Naive thymus-derived CD4-positive, alpha-beta T cell (primary cell): ENCODE measurements around the gene TOPBP1. TPM values are rescaled to one million over a fixed set of nuclear protein-coding genes. Genes with fewer than 3 reads are reported as not detected.
"Not testable (repeated sequence)": the region's sequence is repeated elsewhere in the genome, so short reads cannot be mapped to it uniquely, and the experiment has no call there.

Source experiments
- ATAC-seq: fragments of 150-1000 bp; cut with Tn5 transposase; 2 replicates; pipeline ENCODE4 v1.10.0; 2021; ENCODE audit warnings: mild to moderate bottlenecking, moderate library complexity
- CTCF ChIA-PET: fragments of 350-600 bp; sonication (Branson Sonifier 250); formaldehyde crosslinking; loops from one replicate; lab custom pipeline; 2021; ENCODE audit warnings: antibody characterized with exemption; lab: Charles Lee
- POLR2A ChIA-PET: fragments of 350-600 bp; sonication (Branson Sonifier 250); formaldehyde crosslinking; loops from one replicate; lab custom pipeline; 2021; ENCODE audit warnings: antibody characterized with exemption, inconsistent platforms; lab: Charles Lee
- DNase-seq, 9 donors: peaks; one replicate each; pipeline versions ENCODE4 v3.0.0 to v3.0.0-alpha.2; 2020 to 2022; ENCODE audit warnings: mixed read lengths in 1 of 9
- H3K27ac ChIP-seq: one replicate; pipeline ENCODE4 v1.7.0; 2013; ENCODE audit warnings: mild to moderate bottlenecking, low read depth, low read length, moderate library complexity
- H3K27me3 ChIP-seq, 2 donors: one replicate each; pipeline ENCODE4 v1.7.0; 2013; ENCODE audit warnings: low read length in 2 of 2, mild to moderate bottlenecking in 2 of 2, moderate library complexity in 2 of 2; ENCODE audit not compliant: control insufficient read depth in 2 of 2, insufficient read depth in 2 of 2
- H3K36me3 ChIP-seq, 3 experiments: 1 replicate in 2 of 3; 2 replicates in 1 of 3; pipeline ENCODE4 v1.7.0; 2013; ENCODE audit warnings: low read length in 3 of 3, mild to moderate bottlenecking in 3 of 3, moderate library complexity in 1 of 3; ENCODE audit not compliant: insufficient read depth in 3 of 3, control insufficient read depth in 2 of 3
- H3K4me1 ChIP-seq, 2 donors: one replicate each; pipeline ENCODE4 v1.7.0; 2013; ENCODE audit warnings: low read length in 2 of 2, mild to moderate bottlenecking in 2 of 2, moderate library complexity in 1 of 2; ENCODE audit not compliant: control insufficient read depth in 2 of 2, insufficient read depth in 2 of 2
- H3K4me3 ChIP-seq: 2 replicates; pipeline ENCODE4 v1.7.0; 2013; ENCODE audit warnings: mild to moderate bottlenecking, low read length
- H3K9me3 ChIP-seq, 3 experiments: 1 replicate in 2 of 3; 2 replicates in 1 of 3; pipeline ENCODE4 v1.7.0; 2013; ENCODE audit warnings: low read length in 3 of 3; ENCODE audit not compliant: control insufficient read depth in 2 of 3
- H3K27ac Mint-ChIP-seq, 9 donors: one replicate each; pipeline ENCODE4 v1.8.0; 2020 to 2022; ENCODE audit warnings: mixed read lengths in 9 of 9, mild to moderate bottlenecking in 8 of 9, moderate library complexity in 5 of 9, inconsistent platforms in 2 of 9
- H3K27me3 Mint-ChIP-seq, 5 donors: one replicate each; pipeline ENCODE4 v1.8.0; 2021 to 2022; ENCODE audit warnings: mixed read lengths in 5 of 5, mild to moderate bottlenecking in 1 of 5
- H3K36me3 Mint-ChIP-seq, 5 donors: one replicate each; pipeline ENCODE4 v1.8.0; 2020 to 2022; ENCODE audit warnings: mixed read lengths in 5 of 5, mild to moderate bottlenecking in 3 of 5, inconsistent platforms in 1 of 5
- H3K4me1 Mint-ChIP-seq, 7 donors: one replicate each; pipeline ENCODE4 v1.8.0; 2020 to 2022; ENCODE audit warnings: mixed read lengths in 7 of 7, mild to moderate bottlenecking in 3 of 7, inconsistent platforms in 1 of 7
- H3K4me3 Mint-ChIP-seq, 10 donors: one replicate each; pipeline ENCODE4 v1.8.0; 2020 to 2022; ENCODE audit warnings: mild to moderate bottlenecking in 10 of 10, mixed read lengths in 10 of 10, moderate library complexity in 6 of 10, inconsistent platforms in 2 of 10
- H3K9me3 Mint-ChIP-seq, 11 donors: one replicate each; pipeline ENCODE4 v1.8.0; 2020 to 2022; ENCODE audit warnings: mixed read lengths in 11 of 11, mild to moderate bottlenecking in 4 of 11, inconsistent platforms in 1 of 11, moderate library complexity in 1 of 11
- intact Hi-C, 2 donors: fragments of 100-400 bp; cut with micrococcal nuclease; formaldehyde crosslinking; loops; one replicate each; pipeline ENCODE4 v1.15.1; 2023
- polyA plus RNA-seq, 2 donors: library from polyadenylated mRNA; unstranded; fragments of 300-500 nt; fragmentation: Illumina TruSeq; gene quantifications; one replicate each; pipeline ENCODE4 v1.2.3, GENCODE V29; 2021
- total RNA-seq, 6 experiments: library from RNA in 5 of 6; stranded (reverse) in 5 of 6; gene quantifications; 1 replicate in 5 of 6; 2 replicates in 1 of 6; pipeline ENCODE4 v1.2.3 and lab custom pipeline; 2021 to 2026

TOPBP1 gene
- total and polyA plus RNA-seq, 7 experiments from 2014 or later = 5.2 to 73.8 (median 28.7) TPM

DNA sequence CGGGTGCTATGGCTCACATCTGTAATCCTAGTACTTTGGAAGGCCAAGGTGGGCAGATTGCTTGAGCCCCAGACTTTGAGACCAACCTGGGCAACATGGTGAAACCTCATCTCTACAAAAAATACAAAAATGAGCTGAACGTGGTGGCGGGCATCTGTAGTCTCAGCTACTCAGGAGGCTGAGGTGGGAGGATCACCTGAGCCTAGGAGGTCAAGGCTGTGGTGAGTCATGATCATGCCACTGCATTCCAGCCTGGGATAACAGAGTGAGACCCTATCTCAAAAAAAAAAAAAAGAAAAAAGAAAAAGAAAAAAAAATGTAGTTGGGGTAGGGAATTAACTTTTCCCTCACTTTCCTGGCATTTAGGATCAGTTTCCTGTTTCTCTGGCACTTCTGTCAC lies 3.4 kb upstream of the TOPBP1 start:
- POLR2A ChIA-PET, H3K27me3 ChIP-seq, H3K27me3 Mint-ChIP-seq, ATAC-seq, H3K27ac Mint-ChIP-seq, H3K9me3 ChIP-seq, H3K36me3 Mint-ChIP-seq, H3K4me3 Mint-ChIP-seq, H3K36me3 ChIP-seq, H3K9me3 Mint-ChIP-seq, H3K4me3 ChIP-seq, DNase-seq, H3K27ac ChIP-seq, CTCF ChIA-PET: not testable (repeated sequence)
- H3K4me1 ChIP-seq = peaks cover 8 to 22% of the 10 kb centered on the region in 2 donors
- peaks cover 17 to 37% (median 34%) of the 10 kb centered on the region in 7 donors for H3K4me1 Mint-ChIP-seq
- intact Hi-C loops = loop anchor here in 1 of 2 donors (10.0 kb wide), 1 partner anchor 1250 kb away; the partner anchor contains the start of gene DNAJC13

DNA sequence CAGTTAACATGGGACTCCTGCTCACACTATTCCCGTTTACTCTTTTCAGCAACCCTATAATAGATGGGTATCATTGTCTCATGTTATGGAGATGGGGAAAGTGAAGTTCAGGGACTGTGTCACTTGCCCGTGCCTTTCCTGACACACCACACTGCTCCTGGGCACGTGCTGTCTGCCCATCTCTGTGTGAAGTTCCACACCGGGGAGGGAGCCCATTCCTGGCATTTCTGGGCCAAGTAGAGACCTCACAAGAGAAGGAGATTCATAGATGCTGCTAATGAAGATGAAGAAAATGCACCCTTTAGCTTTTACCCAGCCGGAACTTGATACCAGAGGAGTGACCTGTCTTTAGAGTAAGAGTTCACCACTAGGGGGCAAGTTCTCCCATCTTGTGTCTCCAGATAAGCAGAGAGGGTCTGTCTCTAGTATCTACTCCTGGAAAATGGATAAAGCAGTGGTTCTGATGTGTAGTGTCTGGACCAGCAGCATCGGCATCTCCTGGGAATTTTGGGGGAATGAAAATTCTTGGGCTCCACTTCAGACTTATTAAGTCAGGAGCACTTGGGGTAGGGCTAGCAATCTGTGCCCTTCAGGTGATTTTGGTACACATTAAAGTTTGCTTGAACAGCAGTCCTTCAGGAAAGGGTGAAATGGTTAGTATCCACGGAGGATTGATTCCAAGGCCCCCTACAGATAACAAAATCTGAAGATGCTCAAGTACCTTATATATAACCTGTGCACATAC lies 2.0 kb upstream of the TOPBP1 start:
- ChIA-PET POLR2A (no interaction called here), CTCF (interaction anchor here (0.8 kb wide), 1 partner anchor 265 kb away, joined by 3 read pairs; no protein-coding TSS in a partner anchor)
- peak in 8 of 9 donors; percentile 23 to 60 (median 52) for DNase-seq
- peak overlapping the region; percentile 39 for H3K27ac ChIP-seq
- peaks cover 0 to 11% (median 6%) of the 10 kb centered on the region in 5 donors for H3K36me3 Mint-ChIP-seq
- no peaks in the 10 kb centered on the region for H3K27me3 Mint-ChIP-seq
- peak; percentile 64 for ATAC-seq
- peak overlapping the region; percentile 1 to 96 (median 64) for H3K4me3 Mint-ChIP-seq
- peak overlapping the region in 8 of 9 donors; percentile 39 to 97 (median 82) for H3K27ac Mint-ChIP-seq
- no peaks in the 10 kb centered on the region for H3K27me3 ChIP-seq
- H3K4me1 ChIP-seq = peaks cover 8 to 25% of the 10 kb centered on the region in 2 donors
- H3K9me3 Mint-ChIP-seq = no peaks in the 10 kb centered on the region
- H3K4me1 Mint-ChIP-seq = peaks cover 30 to 51% (median 46%) of the 10 kb centered on the region in 7 donors
- intact Hi-C loops = loop anchor here (2.0 to 10.0 kb wide), 7 partner anchors 156 to 1249 kb away; partner anchors contain the start of genes DNAJC13 (in 2 of the 2) and ANAPC13 (in 1 of the 2)
- no peak overlapping the region for H3K4me3 ChIP-seq
- H3K9me3 ChIP-seq = no peaks in the 10 kb centered on the region
- no peaks in the 10 kb centered on the region for H3K36me3 ChIP-seq

DNA sequence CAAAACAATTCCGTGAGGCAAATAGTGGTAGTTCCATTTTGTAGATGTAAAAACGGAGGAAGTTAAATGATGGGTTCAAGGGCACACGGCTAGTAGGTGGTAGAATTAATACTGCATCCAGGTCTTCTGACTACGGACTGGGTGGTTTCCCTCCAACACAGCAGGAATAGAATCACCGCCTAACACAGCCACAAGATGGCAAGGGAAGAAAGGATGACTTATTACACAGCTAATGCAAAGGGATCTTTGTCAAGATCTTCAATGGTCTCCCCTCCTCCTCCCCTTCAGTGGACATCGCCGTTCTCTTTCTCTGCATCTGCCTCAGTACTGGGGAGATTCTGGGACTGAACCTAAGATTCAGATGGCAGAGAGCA lies 524 bp upstream of the TOPBP1 start:
- POLR2A ChIA-PET = interaction anchor here (0.6 to 2.1 kb wide), 4 partner anchors 25 to 209 kb away, joined by 3 to 17 read pairs (median 4); partner anchors contain the start of gene CDV3
- Mint-ChIP-seq H3K9me3 (no peaks in the 10 kb centered on the region), H3K4me1 (peaks cover 30 to 53% (median 46%) of the 10 kb centered on the region in 7 donors), H3K36me3 (peaks cover 0 to 14% (median 8%) of the 10 kb centered on the region in 5 donors), H3K27me3 (no peaks in the 10 kb centered on the region), H3K4me3 (peak overlapping the region; percentile 90 to 99 (median 97)), H3K27ac (peak overlapping the region; percentile 93 to 99 (median 97))
- peaks cover 8 to 25% of the 10 kb centered on the region in 2 donors for H3K4me1 ChIP-seq
- H3K9me3 ChIP-seq = no peaks in the 10 kb centered on the region
- intact Hi-C loops = loop anchor here (1.0 to 10.0 kb wide), 12 partner anchors 89 to 1247 kb away; partner anchors contain the start of genes DNAJC13 (in 2 of the 2), NPHP3 (in 2 of the 2), SRPRB (in 2 of the 2) and ANAPC13 (in 1 of the 2)
- CTCF ChIA-PET = interaction anchor here (1.0 kb wide), 1 partner anchor 88 kb away, joined by 3 read pairs; no protein-coding TSS in a partner anchor
- DNase-seq (peak in 2 of 9 donors; percentile 26 to 34), ATAC-seq (peak; percentile 55)
- H3K4me3 ChIP-seq = peak overlapping the region; percentile 80
- H3K27me3 ChIP-seq = no peaks in the 10 kb centered on the region
- peak overlapping the region; percentile 79 for H3K27ac ChIP-seq
- H3K36me3 ChIP-seq = peaks cover 0 to 7% (median 5%) of the 10 kb centered on the region in 3 experiments

DNA sequence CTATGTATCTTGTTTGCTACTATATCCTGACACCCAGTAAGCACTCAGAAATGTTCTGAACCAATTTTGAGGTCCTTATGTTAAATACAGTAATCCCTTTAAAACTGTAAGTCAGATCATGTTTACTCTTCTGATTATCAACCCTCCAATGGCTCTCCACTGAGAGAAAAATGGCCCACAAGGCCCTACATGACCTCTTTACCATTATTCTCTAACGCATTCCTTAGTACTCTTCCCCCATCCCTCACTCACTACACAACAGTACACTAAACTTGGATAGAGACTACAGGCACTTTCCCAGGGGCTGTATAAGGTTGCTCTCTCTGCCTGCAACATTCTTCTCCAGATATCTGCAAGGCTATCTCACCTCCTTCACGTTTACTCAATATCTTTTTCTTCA lies 1.9 kb downstream of the TOPBP1 start:
- peaks cover 30 to 53% (median 47%) of the 10 kb centered on the region in 7 donors for H3K4me1 Mint-ChIP-seq
- intact Hi-C loops = loop anchor here (5.0 to 10.0 kb wide), 5 partner anchors 153 to 1245 kb away; partner anchors contain the start of gene DNAJC13 (in 2 of the 2)
- POLR2A ChIA-PET = no interaction called here

GRCh38 chr3:133655731-133656515 lies 5.8 kb downstream of the TOPBP1 start:
- H3K9me3 Mint-ChIP-seq = no peaks in the 10 kb centered on the region
- Histone ChIP-seq H3K9me3 (no peaks in the 10 kb centered on the region), H3K36me3 (peaks cover 11 to 56% (median 14%) of the 10 kb centered on the region in 3 experiments), H3K27me3 (no peaks in the 10 kb centered on the region), H3K27ac (no peak overlapping the region), H3K4me3 (no peak overlapping the region), H3K4me1 (peaks cover 0 to 11% of the 10 kb centered on the region in 2 donors)
- H3K4me1 Mint-ChIP-seq = peaks cover 17 to 30% (median 20%) of the 10 kb centered on the region in 7 donors
- intact Hi-C loops = no loop called here
- H3K27me3 Mint-ChIP-seq = no peaks in the 10 kb centered on the region
- no peak overlapping the region for H3K27ac Mint-ChIP-seq
- CTCF ChIA-PET = no interaction called here
- no peak for ATAC-seq
- H3K36me3 Mint-ChIP-seq = peaks cover 5 to 44% (median 26%) of the 10 kb centered on the region in 5 donors
- POLR2A ChIA-PET = no interaction called here
- no peak overlapping the region for H3K4me3 Mint-ChIP-seq
- no peak for DNase-seq

More for the DNA sequence above, 1.9 kb downstream of the TOPBP1 start:
- Mint-ChIP-seq H3K36me3 (peaks cover 0 to 30% (median 21%) of the 10 kb centered on the region in 5 donors), H3K27ac (peak overlapping the region in 7 of 9 donors; percentile 21 to 97 (median 59)), H3K27me3 (no peaks in the 10 kb centered on the region), H3K4me3 (peak overlapping the region; percentile 33 to 99 (median 89)), H3K9me3 (no peaks in the 10 kb centered on the region)
- peaks cover 7 to 26% (median 7%) of the 10 kb centered on the region in 3 experiments for H3K36me3 ChIP-seq
- H3K27me3 ChIP-seq = no peaks in the 10 kb centered on the region
- no peak overlapping the region for H3K4me3 ChIP-seq
- no peaks in the 10 kb centered on the region for H3K9me3 ChIP-seq
- no peak overlapping the region for H3K27ac ChIP-seq
- DNase-seq = no peak
- peaks cover 8 to 25% of the 10 kb centered on the region in 2 donors for H3K4me1 ChIP-seq
- ATAC-seq = no peak
- CTCF ChIA-PET = interaction anchor here (0.7 kb wide), 1 partner anchor 174 kb away, joined by 3 read pairs; no protein-coding TSS in a partner anchor
